GM12892 (cell line): ENCODE results near the gene HTRA3.

Source experiments
- DNase-seq: peaks from one replicate; pipeline ENCODE4 v3.0.0; 2011; ENCODE audit not compliant: insufficient read length
- FAIRE-seq: peaks from 2 replicates; lab custom pipeline; 2011; peaks lifted over from hg19 to GRCh38; lab: Jason Lieb, UNC
- POLR2A ChIP-seq: IDR thresholded peaks from 2 replicates; pipeline ENCODE4 v1.6.1; 2011; ENCODE audit warnings: low read depth, low read length, control low read depth
- POLR2AphosphoS5 ChIP-seq: IDR thresholded peaks from 2 replicates; pipeline ENCODE4 v1.6.1; 2011; ENCODE audit warnings: low read depth, low read length, control low read depth
- TAF1 ChIP-seq: IDR thresholded peaks from 2 replicates; pipeline ENCODE4 v1.6.1; 2011; ENCODE audit warnings: low read depth, mild to moderate bottlenecking, control low read depth, low read length, borderline replicate concordance

The HTRA3 gene

DNA sequence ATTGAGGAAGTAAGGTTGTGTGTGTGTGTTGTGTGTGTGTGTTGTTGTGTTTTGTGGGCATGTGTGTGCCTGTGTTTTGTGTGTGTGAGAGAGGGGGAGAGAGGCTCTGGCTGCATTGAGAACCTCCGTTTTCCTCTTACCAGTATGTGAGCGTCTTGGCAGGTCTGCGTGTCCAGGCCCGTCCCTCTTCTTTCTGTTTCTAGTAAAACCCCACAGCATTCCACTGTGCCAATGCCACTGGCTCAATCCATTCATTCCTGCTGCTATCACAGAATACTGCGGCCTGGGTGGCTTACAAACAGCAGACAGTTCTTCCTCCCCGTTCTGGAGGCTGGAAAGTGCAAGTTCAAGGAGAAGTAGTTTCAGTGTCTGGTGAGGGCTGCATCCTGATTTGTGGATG, 15.5 kb upstream of the HTRA3 start:
- TF ChIP-seq TAF1: no peak
- no peak for TF ChIP-seq POLR2AphosphoS5
- TF ChIP-seq POLR2A: no peak
- FAIRE-seq (no peak), DNase-seq (no peak)

DNA sequence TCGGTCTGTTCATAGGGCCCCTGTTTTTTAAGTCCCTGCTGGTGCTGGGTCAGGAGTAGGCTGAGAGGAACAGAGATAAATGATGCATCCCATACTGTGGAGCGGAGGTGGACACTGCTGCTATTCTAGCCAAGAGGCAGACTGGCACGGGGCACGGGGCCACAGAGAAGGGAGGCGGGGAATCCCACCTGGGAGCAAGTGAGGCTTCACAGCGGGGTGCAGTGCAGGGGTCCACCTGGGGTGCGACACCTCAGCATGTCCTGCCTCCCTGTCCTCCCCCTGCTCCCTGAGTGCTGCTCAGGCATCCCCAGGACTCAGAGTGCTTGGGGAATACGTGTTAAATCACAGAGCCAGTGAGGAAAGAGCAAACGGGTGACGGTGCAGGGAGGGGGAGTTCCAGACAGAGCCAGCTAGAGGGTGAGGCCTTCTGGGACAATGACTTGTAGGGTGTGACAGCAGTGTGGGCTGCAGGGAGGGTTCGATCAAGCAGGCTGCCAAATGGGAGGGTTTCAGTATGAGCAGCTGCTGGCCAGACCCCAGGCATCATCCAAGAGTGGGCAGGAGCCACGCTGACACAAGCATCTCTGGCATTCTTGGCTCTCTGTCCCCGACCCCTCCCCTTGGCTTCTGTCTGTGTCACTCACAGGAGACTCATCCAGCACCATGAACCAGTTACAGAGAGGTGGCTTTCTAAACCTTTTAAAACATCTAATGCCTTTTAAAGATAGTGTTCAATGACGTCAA, 13.7 kb upstream of the HTRA3 start:
- TF ChIP-seq TAF1 (no peak), POLR2A (no peak), POLR2AphosphoS5 (no peak)
- DNase-seq (no peak), FAIRE-seq (no peak)

DNA sequence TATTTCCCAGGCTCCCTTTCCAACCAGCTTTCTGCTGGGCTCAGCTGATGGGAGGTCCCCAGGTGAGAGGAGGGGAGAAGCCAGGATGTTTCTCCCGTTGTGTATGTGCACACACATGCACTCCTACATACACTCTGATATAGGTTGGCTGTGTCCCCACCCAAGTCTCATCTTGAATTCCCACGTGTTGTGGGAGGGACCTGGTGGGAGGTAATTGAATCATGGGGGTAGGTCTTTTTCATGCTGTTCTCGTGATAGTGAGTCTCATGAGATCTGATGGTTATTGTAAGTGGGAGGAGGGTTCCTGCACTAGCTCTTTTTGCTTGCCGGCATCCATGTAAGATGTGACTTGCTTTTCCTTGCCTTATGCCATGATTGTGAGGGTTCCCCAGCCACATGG, 11.7 kb upstream of the HTRA3 start:
- FAIRE-seq (no peak), DNase-seq (no peak)
- no peak for TF ChIP-seq POLR2AphosphoS5
- TF ChIP-seq POLR2A: no peak
- no peak for TF ChIP-seq TAF1

DNA sequence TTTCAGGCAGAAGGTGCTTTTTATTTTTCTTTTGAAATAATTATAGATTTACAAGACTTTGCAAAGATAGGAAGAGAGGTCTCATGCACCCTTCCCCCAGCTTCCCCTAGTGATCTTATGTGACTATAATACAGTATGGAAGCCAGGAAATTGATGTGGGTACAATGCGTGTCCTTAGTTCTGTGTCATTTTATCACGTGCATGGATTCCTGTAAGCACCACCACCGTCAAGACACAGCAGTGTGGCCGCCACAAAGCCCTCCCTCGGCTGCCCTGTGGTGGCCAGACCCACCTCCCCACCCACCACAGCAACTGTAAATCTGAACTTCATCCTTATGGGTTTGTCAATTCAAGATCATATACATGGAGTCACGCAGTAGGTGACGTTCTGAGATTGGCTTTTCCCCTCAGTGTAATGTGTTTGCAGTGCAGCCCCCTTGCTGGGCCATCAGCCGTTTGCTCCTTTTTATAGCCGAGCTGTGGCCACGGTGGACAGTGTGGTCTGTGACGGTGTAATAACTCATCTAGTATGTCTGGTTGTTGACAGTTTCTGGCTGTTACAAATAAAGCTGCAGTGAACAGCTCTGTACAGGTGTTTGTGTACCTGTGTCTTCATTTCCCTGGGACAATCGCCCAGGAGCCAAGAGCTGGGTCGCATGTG, 10.9 kb upstream of the HTRA3 start:
- no peak for TF ChIP-seq POLR2A
- no peak for TF ChIP-seq POLR2AphosphoS5
- DNase-seq (no peak), FAIRE-seq (no peak)

DNA sequence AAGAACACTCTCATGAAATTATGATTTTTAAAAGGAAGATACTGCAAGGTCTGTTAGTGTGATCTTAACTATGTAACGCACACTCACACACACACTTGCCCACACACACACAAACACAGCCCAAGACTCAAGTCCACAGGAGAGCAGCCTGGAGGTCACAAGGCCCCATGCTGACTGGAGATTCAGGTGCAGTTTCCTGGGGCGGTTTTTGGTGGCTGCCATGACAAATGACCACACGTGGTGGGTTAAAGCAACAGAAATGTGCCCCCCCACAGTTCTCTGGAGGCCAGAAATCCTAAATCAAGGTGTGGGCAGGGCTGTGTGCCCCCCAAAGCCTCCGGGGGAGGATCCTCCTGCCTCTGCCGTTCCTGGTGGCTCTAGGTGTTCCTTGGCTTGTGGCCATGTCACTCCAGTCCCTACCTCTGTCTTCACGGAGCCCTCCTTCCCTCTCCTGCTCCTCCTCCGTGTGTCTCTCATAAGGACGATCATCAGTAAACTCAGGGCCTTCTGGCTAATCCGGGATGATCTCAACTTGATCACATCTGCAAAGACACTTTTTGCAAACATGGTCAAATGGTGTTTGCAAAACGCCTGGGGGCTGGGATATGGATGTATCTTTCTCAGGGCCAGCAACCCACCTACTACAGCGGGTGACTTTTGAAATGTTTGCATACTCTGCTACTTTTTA, 9.7 kb upstream of the HTRA3 start:
- FAIRE-seq (no peak), DNase-seq (no peak)
- TF ChIP-seq TAF1: no peak
- no peak for TF ChIP-seq POLR2AphosphoS5
- no peak for TF ChIP-seq POLR2A

DNA sequence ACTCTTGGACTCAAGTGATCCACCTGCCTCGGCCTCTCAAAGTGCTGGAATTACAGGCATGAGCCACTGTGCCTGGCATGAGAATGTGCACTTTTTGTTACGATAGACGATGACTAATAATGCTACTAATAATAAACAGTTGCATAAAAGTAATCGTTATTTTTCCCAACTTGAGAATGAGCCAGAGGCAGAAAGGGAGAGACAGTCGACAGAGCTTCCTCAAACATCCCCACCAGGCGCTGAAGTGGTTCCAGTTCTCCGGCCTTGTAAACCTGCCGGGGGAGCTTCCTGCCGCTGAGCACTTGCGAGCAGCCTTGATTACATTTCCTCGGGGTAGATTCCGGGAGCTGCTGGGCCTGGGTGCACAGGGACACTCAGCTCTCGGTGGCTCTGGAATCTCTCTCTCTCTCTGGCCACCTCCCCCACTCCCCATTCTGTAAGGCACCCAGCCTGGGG, 8.9 kb upstream of the HTRA3 start:
- no peak for TF ChIP-seq POLR2AphosphoS5
- TF ChIP-seq POLR2A: no peak
- TF ChIP-seq TAF1: no peak
- FAIRE-seq (no peak), DNase-seq (no peak)

DNA sequence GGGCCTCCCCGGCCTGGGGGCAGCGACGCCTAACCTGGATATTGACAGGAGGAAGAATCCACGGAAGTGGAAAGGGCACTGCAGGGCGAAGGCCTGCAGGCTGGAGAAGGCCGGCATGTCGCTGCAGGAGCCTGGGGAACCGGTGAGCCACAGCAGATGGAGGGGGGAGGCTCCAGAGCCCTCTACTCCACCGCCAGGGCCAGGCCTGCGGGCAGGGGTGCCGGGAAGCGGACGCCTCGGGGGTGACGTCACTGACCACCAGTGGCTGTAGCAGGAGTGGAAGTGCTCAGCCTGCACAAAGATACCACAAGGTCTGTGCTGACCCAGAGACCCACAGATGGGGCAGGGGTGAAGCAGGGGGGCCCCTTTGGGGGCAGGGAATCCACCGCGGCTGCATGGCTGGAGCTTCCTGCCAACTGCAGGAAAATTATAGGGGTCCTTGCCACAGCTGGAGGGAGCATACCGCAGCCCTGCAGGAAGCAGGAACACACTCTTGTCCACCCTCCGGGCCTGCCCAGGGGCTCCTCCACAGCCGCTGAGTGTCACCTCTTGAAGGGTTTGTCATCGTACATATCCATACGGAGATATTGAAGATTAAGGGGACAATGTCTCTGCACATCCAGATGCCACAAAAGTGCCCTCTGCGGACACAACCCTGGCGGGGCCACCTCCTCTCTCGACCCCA, 7.6 kb upstream of the HTRA3 start:
- TF ChIP-seq POLR2AphosphoS5: no peak
- TF ChIP-seq POLR2A: no peak
- no peak for TF ChIP-seq TAF1
- DNase-seq (no peak), FAIRE-seq (no peak)

DNA sequence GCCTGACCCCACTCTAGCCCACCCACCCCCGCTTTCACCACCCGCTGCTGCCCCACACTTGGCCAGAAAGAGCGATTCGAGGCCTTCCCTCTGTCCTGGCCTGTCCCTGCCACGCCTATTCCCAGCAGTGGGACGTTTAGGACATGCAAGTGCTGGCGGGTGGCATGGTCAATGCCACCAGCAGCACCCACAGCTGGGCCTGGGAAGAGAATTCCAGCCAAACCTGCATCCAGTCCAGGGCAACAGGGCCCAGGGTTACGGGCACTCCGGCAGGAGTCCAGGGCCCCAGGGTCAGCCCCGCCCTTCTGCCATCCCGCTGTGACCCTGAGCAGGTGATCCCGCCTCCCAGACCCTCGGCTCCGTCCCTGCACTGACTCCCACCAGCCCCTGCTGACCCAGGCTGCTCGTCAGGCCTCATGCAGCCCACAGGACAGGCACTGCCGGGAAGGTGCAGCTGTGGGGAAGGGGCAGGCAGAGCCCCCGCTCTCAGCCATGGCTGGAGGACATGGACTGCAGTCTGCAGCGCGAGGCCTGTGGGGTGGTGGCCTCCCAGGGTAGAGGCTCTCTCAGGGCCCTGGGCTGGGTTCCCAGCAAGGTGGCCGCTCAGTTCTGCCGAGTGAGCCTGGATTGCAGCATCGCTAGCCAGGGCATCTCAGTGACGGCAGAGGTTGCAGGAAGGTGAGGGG, 6.8 kb upstream of the HTRA3 start:
- FAIRE-seq: no peak
- no peak for DNase-seq
- TF ChIP-seq TAF1: no peak
- TF ChIP-seq POLR2A: no peak
- TF ChIP-seq POLR2AphosphoS5: no peak

DNA sequence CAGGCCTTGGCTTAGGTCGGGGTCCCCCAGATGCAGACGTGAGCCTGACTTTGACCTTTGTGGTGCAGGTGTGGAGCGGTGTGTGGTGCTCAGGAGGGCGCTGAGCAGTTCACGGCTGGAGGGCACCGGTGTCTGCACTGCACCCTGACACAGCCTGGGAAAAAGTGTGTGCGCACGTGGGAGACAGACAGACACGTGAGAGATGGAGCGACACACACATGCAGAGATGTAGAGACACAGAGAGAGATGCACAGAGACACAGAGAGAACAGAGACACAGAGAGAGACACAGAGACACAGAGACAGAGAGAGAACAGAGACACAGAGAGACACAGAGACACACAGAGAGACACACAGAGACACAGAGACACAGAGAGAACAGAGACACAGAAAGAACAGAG, 6.2 kb upstream of the HTRA3 start:
- FAIRE-seq: no peak
- TF ChIP-seq POLR2A (no peak), POLR2AphosphoS5 (no peak), TAF1 (no peak)
- no peak for DNase-seq

DNA sequence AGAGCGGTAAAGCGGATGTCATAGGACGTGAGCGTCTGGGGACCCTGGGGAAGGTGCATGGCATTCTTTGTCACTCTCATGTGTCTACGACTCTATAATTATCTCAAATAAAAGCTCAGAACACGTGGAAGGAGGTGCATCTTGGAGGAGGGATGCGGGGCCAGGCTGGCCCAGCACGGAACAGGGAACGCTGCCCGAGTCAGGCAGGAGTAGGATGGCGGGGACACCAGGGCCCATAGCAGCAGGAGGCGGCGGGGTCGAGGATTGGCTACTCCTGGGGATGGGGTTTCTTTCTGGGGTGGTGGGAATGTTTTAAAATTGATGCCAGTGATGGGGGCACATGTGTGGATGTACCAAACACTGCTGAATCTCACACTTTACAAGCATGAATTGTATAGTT, 5.4 kb upstream of the HTRA3 start:
- DNase-seq: no peak
- no peak for TF ChIP-seq POLR2A
- TF ChIP-seq POLR2AphosphoS5: no peak
- TF ChIP-seq TAF1: no peak
- no peak for FAIRE-seq
